Kidney epithelial cell (primary cell): ENCODE results near the gene DSE. TPM values are rescaled to one million over a fixed set of nuclear protein-coding genes. Genes with fewer than 3 reads are reported as not detected.
"Not testable (repeated sequence)": the region's sequence is repeated elsewhere in the genome, so short reads cannot be mapped to it uniquely, and the experiment has no call there.

Source experiments
- DNase-seq: peaks from one replicate; pipeline ENCODE4 v3.0.0-alpha.2; 2010; ENCODE audit warnings: low read depth
- H3K27me3 ChIP-seq: 2 replicates; pipeline ENCODE4 v1.6.0; 2011; ENCODE audit warnings: low read length; ENCODE audit not compliant: control insufficient read depth, insufficient read depth
- H3K36me3 ChIP-seq: 2 replicates; pipeline ENCODE4 v1.5.1; 2011; ENCODE audit warnings: low read length; ENCODE audit not compliant: control insufficient read depth, insufficient read depth
- H3K4me3 ChIP-seq: 2 replicates; pipeline ENCODE4 v1.5.1; 2011; ENCODE audit warnings: low read depth, mild to moderate bottlenecking, control low read depth, low read length
- CTCF ChIP-seq: IDR thresholded peaks from 2 replicates; pipeline ENCODE4 v1.5.1; 2011; ENCODE audit warnings: mild to moderate bottlenecking, moderate library complexity, low read length, control low read depth, inconsistent platforms; ENCODE audit not compliant: insufficient read depth, poor library complexity, severe bottlenecking
- total RNA-seq: library from RNA; depleted of rRNA; stranded (reverse); fragments of >200 nt; gene quantifications from 2 replicates; pipeline ENCODE4 v1.2.3, GENCODE V29; 2015

Gene DSE
- total RNA-seq, 1 donor from 2014 or later: 48.8 TPM

- H3K36me3 ChIP-seq: no peaks in the 10 kb centered on the region
- no peak for TF ChIP-seq CTCF
- H3K4me3 ChIP-seq: no peak overlapping the region
- no peaks in the 10 kb centered on the region for H3K27me3 ChIP-seq
- no peak for DNase-seq
These were observed 31.8 kb upstream of the DSE start for GRCh38 chr6:116338943-116339342.

GRCh38 chr6:116340625-116341024, 30.1 kb upstream of the DSE start:
- H3K36me3 ChIP-seq, H3K27me3 ChIP-seq, DNase-seq, H3K4me3 ChIP-seq: not testable (repeated sequence)

- no peak for DNase-seq
- TF ChIP-seq CTCF: no peak
- no peaks in the 10 kb centered on the region for H3K27me3 ChIP-seq
- no peak overlapping the region for H3K4me3 ChIP-seq
- H3K36me3 ChIP-seq: no peaks in the 10 kb centered on the region
These were observed 21.5 kb upstream of the DSE start for GRCh38 chr6:116349216-116349615.

- no peak for TF ChIP-seq CTCF
- DNase-seq: no peak
- Histone ChIP-seq H3K36me3 (no peaks in the 10 kb centered on the region), H3K27me3 (no peaks in the 10 kb centered on the region), H3K4me3 (no peak overlapping the region)
These were observed 19.6 kb upstream of the DSE start for GRCh38 chr6:116351101-116351500.

- no peak for DNase-seq
- H3K27me3 ChIP-seq: no peaks in the 10 kb centered on the region
These were observed 18.0 kb upstream of the DSE start for GRCh38 chr6:116352515-116353471.

GRCh38 chr6:116354236-116354635, 16.5 kb upstream of the DSE start:
- no peak for TF ChIP-seq CTCF
- H3K4me3 ChIP-seq: no peak overlapping the region
- no peaks in the 10 kb centered on the region for H3K36me3 ChIP-seq
- no peaks in the 10 kb centered on the region for H3K27me3 ChIP-seq
- DNase-seq: no peak

More at GRCh38 chr6:116352515-116353471, 18.0 kb upstream of the DSE start:
- H3K36me3 ChIP-seq: no peaks in the 10 kb centered on the region
- H3K4me3 ChIP-seq: no peak overlapping the region
- no peak for TF ChIP-seq CTCF
